ENCODE data around the gene TUBA3C.

TUBA3C gene

GRCh38 chr13:19153782-19154450 is 27.7 kb downstream of the TUBA3C start:
- H3K27ac ChIP-seq, result no peak overlapping the region
- TF ChIP-seq ZFX (IDR thresholded peaks at IDR 0.05; ENCODE audit: borderline replicate concordance) (no peak), CTCF (IDR thresholded peaks at IDR 0.05) (peak; percentile 81)

GRCh38 chr13:19152403-19152802 is 29.2 kb downstream of the TUBA3C start:
- TF ChIP-seq CTCF (IDR thresholded peaks at IDR 0.05), result no peak
- no peak for TF ChIP-seq ZFX (IDR thresholded peaks at IDR 0.05; ENCODE audit: borderline replicate concordance)
- H3K27ac ChIP-seq, result no peak overlapping the region

GRCh38 chr13:19151581-19152263 is 29.9 kb downstream of the TUBA3C start:
- TF ChIP-seq CTCF (IDR thresholded peaks at IDR 0.05) (no peak), ZFX (IDR thresholded peaks at IDR 0.05; ENCODE audit: borderline replicate concordance) (no peak)
- no peak overlapping the region for H3K27ac ChIP-seq

- no peak for TF ChIP-seq CTCF (IDR thresholded peaks at IDR 0.05)
- TF ChIP-seq ZFX (IDR thresholded peaks at IDR 0.05; ENCODE audit: borderline replicate concordance), result no peak
- no peak overlapping the region for H3K27ac ChIP-seq
Observed at GRCh38 chr13:19150712-19151228, 30.9 kb downstream of the TUBA3C start.

- no peak overlapping the region for H3K27ac ChIP-seq
- TF ChIP-seq ZFX (IDR thresholded peaks at IDR 0.05; ENCODE audit: borderline replicate concordance) (no peak), CTCF (IDR thresholded peaks at IDR 0.05) (no peak)
Observed at GRCh38 chr13:19150226-19150625, 31.4 kb downstream of the TUBA3C start.

GRCh38 chr13:19148561-19148960 is 33.1 kb downstream of the TUBA3C start:
- TF ChIP-seq CTCF (IDR thresholded peaks at IDR 0.05) (no peak), ZFX (IDR thresholded peaks at IDR 0.05; ENCODE audit: borderline replicate concordance) (no peak)
- H3K27ac ChIP-seq, result no peak overlapping the region
